Osteoblast (primary cell): Measurements from ENCODE around the gene RPS15A. TPM values are rescaled to one million over a fixed set of nuclear protein-coding genes. Genes with fewer than 3 reads are reported as not detected.
A peak's percentile ranks its signal among the peaks of the same experiment; 100 is the strongest.
"Not testable (repeated sequence)": the region's sequence is repeated elsewhere in the genome, so short reads cannot be mapped to it uniquely, and the experiment has no call there.

Source experiments
- DNase-seq: peaks from one replicate; pipeline ENCODE4 v3.0.0; 2011; ENCODE audit warnings: low spot score, mixed read lengths; ENCODE audit not compliant: insufficient read length; ENCODE audit errors: missing footprints
- H2AFZ ChIP-seq: 2 replicates; pipeline ENCODE4 v1.6.0; 2011; ENCODE audit warnings: mild to moderate bottlenecking, low read length
- H3K27ac ChIP-seq: 2 replicates; pipeline ENCODE4 v1.5.1; 2011; ENCODE audit warnings: mild to moderate bottlenecking, low read depth, low read length, moderate library complexity
- H3K27me3 ChIP-seq: 2 replicates; pipeline ENCODE4 v1.6.0; 2012; ENCODE audit warnings: mild to moderate bottlenecking, control low read depth, inconsistent platforms, low read length, moderate library complexity; ENCODE audit not compliant: insufficient read depth
- H3K36me3 ChIP-seq: 2 replicates; pipeline ENCODE4 v1.5.1; 2011; ENCODE audit warnings: mild to moderate bottlenecking, low read length, control low read depth, moderate library complexity; ENCODE audit not compliant: insufficient read depth
- H3K4me1 ChIP-seq: 2 replicates; pipeline ENCODE4 v1.5.1; 2011; ENCODE audit warnings: mild to moderate bottlenecking, low read length, control low read depth, moderate library complexity; ENCODE audit not compliant: insufficient read depth
- H3K4me2 ChIP-seq: 2 replicates; pipeline ENCODE4 v1.6.0; 2011; ENCODE audit warnings: mild to moderate bottlenecking, low read length; ENCODE audit not compliant: insufficient read depth
- H3K4me3 ChIP-seq: fragments of 200-600 bp; sonication (generic); 3 replicates; pipeline ENCODE4 v1.5.1; 2012; ENCODE audit warnings: mild to moderate bottlenecking, low read length, inconsistent platforms; ENCODE audit not compliant: insufficient read depth
- H3K79me2 ChIP-seq: 2 replicates; pipeline ENCODE4 v1.6.0; 2012; ENCODE audit warnings: mild to moderate bottlenecking, low read length, control low read depth, inconsistent platforms; ENCODE audit not compliant: insufficient read depth
- H3K9me3 ChIP-seq: 2 replicates; pipeline ENCODE4 v1.5.1; 2011; ENCODE audit warnings: low read depth, low read length, control low read depth
- H4K20me1 ChIP-seq: 2 replicates; pipeline ENCODE4 v1.6.0; 2012; ENCODE audit warnings: mild to moderate bottlenecking, low read length, control low read depth; ENCODE audit not compliant: insufficient read depth
- total RNA-seq: library from RNA; depleted of rRNA; stranded (reverse); fragments of >200 nt; gene quantifications from 2 replicates; pipeline ENCODE4 v1.2.3, GENCODE V29; 2012
- TF ChIP-seq, protein P1 (sequence below): IDR thresholded peaks from 2 replicates; pipeline ENCODE4 v1.5.1; 2011; ENCODE audit warnings: mild to moderate bottlenecking, low read depth, low read length, moderate library complexity; ENCODE audit errors: extremely low read depth

The RPS15A gene
- total RNA-seq, 1 donor = 1,145 TPM

DNA sequence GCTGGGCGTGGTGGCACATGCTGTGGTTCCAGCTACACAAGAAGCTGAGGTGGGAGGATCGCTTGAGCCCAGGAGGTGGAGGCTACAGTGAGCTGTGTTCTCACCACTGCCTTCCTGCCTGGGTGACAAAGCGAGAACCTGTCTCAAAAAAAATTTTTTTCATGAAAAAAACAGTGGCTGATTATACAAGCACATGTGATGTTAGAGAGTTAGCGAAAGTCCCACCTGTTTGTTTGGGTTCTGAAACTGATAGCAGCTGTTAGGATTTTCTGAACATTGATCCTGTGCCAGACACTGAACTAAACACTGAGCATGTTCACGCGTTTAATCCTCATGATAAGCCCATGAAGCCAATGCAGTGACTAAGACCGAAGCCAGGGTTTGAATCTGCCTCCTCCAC lies 22.9 kb downstream of the RPS15A start:
- H3K27ac ChIP-seq, H3K4me2 ChIP-seq, H3K9me3 ChIP-seq, H3K36me3 ChIP-seq, H3K4me1 ChIP-seq, H3K79me2 ChIP-seq, H3K4me3 ChIP-seq, H2AFZ ChIP-seq, H3K27me3 ChIP-seq, DNase-seq, H4K20me1 ChIP-seq: not testable (repeated sequence)

DNA sequence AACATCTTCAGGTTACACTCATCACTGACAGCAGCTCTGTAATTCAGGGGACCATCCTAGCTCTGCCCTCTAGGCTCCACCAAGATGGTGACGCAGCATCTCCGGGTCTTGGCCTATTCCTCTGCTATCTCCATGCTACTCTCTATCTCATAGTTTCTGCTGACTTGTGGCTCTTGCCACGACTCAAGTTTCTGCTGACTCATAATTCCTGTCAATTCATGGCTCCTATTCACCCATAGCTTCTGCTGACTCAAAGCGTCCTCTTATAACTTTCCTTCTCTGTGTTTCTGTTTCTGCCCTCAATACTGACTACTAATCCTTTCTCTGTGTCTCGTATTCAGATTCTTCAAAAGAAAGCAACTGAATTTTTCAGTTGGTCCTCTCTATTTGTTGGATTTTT lies 27.4 kb downstream of the RPS15A start:
- H3K36me3 ChIP-seq, H3K4me1 ChIP-seq, H2AFZ ChIP-seq, H4K20me1 ChIP-seq, H3K27ac ChIP-seq, H3K4me2 ChIP-seq, H3K27me3 ChIP-seq, DNase-seq, H3K79me2 ChIP-seq, H3K9me3 ChIP-seq, H3K4me3 ChIP-seq: not testable (repeated sequence)

DNA sequence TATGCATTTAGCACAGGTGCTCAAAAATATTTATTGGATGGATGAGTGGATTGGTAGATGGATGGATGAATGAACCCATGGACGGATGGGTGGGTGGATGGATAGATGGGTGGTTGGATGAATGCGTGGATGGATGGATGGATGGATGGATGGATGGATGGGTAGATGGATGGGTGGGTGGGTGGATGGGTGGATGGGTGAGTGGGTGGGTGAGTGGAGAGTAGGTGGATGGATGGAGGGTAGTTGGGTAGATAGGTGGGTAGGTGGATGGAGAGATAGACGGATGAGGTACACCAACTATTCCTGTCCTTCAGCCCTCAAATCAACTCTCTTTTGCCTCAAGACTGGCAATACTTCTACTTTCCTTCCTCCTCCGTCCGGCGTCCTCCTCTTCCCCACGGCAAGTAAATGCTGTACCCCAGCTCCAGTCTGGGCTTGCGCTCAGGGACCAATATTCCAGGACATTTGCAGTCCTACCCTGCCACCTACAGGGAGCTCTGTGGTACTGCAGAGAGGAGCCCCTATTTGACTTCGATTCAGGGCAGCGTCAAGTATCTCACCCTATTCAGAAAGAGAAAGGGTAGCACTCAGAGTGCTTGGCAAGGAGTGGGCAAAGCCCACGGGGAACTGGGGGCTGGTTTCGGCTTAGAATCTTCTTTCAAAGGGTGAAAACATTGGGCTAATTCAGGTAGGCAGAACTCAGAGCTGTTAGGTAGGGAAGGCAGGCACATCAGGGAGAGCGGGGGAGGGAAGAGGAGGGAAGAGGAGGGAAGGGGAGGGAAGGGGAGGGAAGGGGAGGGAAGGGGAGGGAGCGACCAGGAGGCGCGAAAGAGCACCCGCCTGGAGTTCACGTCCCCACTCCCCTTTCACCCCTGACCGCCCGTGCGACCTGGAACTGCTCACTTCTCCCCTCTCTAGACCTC lies 30.3 kb downstream of the RPS15A start:
- H3K79me2 ChIP-seq, DNase-seq, H3K36me3 ChIP-seq, H3K27ac ChIP-seq, H3K4me2 ChIP-seq, H4K20me1 ChIP-seq, H3K27me3 ChIP-seq, H2AFZ ChIP-seq, H3K9me3 ChIP-seq, H3K4me1 ChIP-seq, H3K4me3 ChIP-seq: not testable (repeated sequence)
- TF ChIP-seq, protein P1, sequence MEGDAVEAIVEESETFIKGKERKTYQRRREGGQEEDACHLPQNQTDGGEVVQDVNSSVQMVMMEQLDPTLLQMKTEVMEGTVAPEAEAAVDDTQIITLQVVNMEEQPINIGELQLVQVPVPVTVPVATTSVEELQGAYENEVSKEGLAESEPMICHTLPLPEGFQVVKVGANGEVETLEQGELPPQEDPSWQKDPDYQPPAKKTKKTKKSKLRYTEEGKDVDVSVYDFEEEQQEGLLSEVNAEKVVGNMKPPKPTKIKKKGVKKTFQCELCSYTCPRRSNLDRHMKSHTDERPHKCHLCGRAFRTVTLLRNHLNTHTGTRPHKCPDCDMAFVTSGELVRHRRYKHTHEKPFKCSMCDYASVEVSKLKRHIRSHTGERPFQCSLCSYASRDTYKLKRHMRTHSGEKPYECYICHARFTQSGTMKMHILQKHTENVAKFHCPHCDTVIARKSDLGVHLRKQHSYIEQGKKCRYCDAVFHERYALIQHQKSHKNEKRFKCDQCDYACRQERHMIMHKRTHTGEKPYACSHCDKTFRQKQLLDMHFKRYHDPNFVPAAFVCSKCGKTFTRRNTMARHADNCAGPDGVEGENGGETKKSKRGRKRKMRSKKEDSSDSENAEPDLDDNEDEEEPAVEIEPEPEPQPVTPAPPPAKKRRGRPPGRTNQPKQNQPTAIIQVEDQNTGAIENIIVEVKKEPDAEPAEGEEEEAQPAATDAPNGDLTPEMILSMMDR = peak; percentile 46

DNA sequence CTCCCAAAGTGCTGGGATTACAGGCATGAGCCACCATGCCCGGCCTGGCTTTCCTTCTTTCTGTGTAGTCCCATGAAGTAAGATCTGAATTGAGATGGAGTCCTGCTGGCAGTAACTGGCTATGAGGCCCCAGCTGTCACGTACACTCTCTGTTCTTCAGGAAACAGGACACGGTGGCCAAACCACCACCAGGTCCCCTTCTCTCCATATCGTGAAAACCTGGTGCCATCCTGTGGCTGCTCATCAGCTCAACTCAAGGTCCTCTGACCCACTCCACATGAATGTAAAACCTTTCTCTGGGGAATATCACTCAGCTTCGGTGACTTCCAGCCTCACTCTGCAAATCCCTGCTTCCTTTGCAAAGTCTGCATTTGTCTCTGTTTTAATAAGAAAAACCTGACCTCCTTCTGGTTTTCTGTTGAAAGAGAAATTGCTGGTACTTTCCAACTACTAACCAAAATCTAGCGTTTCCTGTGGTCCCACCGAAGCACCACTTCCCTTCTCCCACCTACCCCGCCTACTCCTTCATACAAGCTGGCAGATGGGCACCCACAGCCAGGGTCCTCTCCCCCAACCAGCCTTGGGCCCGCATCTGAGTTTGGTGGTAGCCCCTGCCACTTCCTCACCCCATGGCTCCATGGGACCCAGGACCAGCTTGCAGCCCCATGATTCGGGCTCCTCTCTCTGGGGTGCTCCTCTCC lies 32.0 kb downstream of the RPS15A start:
- not testable (repeated sequence) for H3K4me3 ChIP-seq, H3K27me3 ChIP-seq, H3K9me3 ChIP-seq, H3K4me1 ChIP-seq, DNase-seq, H3K27ac ChIP-seq, H4K20me1 ChIP-seq, H3K79me2 ChIP-seq, H2AFZ ChIP-seq, H3K4me2 ChIP-seq, H3K36me3 ChIP-seq

DNA sequence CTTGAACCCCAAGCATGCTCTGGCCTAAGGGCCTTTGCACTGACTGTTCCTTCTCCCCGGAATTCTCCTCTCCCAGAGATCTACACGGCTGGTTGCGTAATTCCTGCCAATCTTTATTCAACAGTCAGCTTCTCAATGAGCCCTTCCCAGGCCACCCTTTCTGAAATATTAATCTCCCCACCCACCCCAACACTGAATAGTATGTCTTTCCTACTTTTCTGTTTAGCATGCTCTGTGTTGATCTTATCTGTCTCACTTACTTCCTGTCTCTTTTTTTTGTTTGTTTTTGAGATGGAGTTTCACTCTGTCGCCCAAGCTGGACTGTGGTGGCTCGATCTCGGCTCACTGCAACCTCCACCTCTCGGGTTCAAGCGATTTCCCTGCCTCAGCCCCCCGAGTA lies 33.5 kb downstream of the RPS15A start:
- not testable (repeated sequence) for H3K4me2 ChIP-seq, H3K36me3 ChIP-seq, H4K20me1 ChIP-seq, H2AFZ ChIP-seq, H3K9me3 ChIP-seq, H3K27ac ChIP-seq, H3K79me2 ChIP-seq, DNase-seq, H3K4me3 ChIP-seq, H3K4me1 ChIP-seq, H3K27me3 ChIP-seq

DNA sequence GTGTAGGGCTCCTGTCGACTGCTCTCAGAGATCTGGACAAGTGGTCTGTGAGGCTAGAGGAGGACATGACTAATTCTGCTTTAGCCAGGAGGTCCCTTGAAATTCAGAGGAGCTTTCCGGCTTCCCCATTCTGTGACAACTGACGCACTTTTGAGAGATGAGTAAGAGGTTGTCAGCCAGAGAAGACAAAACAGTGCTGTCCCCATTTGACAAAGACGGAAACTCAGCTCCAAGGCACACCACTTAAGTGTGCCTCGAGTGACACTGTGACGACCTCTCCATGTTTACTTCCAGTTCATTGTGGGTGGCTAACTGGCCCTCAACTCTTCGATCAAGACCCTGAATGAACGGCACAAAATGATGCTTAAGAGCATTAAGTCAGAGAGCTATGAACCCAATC lies 47.3 kb downstream of the RPS15A start:
- not testable (repeated sequence) for H3K79me2 ChIP-seq, DNase-seq, H3K27me3 ChIP-seq, H4K20me1 ChIP-seq, H2AFZ ChIP-seq, H3K4me1 ChIP-seq, H3K36me3 ChIP-seq, H3K9me3 ChIP-seq, H3K4me3 ChIP-seq, H3K27ac ChIP-seq, H3K4me2 ChIP-seq

DNA sequence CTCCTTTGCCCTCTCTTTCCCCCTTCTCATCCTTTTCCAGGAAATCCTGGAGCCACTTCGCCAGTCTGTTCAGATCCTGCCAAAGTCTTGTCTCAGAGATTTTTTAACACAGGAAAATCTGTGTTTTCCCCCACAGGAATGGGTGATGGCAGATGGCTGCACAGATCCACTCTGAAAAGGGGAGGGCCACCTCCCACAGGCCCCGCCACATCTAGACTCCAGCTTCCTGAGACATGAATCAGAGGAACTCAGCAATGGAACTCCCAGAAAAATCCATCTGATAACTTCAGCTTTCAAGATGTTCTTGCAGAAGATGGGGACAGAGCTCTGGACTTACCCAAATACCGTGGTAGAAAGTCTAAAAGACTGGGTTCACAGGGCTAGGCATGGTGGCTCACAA lies 50.1 kb downstream of the RPS15A start:
- H3K79me2 ChIP-seq, H3K27ac ChIP-seq, H2AFZ ChIP-seq, DNase-seq, H3K4me1 ChIP-seq, H3K4me2 ChIP-seq, H3K4me3 ChIP-seq, H3K27me3 ChIP-seq, H3K9me3 ChIP-seq, H4K20me1 ChIP-seq, H3K36me3 ChIP-seq: not testable (repeated sequence)

DNA sequence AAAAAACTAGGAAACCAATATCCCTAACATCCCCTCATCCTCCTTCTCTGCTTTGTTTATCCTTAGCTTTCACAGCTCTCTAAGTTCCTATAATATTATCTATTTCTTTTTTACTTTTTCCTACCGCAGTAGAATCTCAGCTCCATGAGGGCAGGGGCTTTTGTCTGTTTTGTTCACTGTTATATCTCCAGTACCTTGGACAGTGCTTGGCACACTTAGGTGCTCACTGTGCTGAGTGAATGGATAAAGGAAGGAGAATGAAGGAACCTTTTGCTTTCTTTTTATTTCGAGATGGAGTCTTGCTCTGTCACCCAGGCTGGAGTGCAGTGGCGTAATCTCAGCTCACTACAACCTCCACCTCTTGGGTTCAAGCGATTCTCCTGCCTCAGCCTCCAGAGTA lies 51.4 kb downstream of the RPS15A start:
- H4K20me1 ChIP-seq, H3K27ac ChIP-seq, H2AFZ ChIP-seq, H3K4me3 ChIP-seq, H3K4me1 ChIP-seq, H3K4me2 ChIP-seq, H3K79me2 ChIP-seq, H3K36me3 ChIP-seq, H3K9me3 ChIP-seq, H3K27me3 ChIP-seq, DNase-seq: not testable (repeated sequence)
